IMR-90 (cell line): ENCODE measurements around the gene PPP1R1C. TPM values are rescaled to one million over a fixed set of nuclear protein-coding genes. Genes with fewer than 3 reads are reported as not detected.

ENCODE experiments used
- ATAC-seq: fragments of 200-7000 bp; cut with Tn5 transposase; 2 replicates; pipeline ENCODE4 v1.9.1; 2020; ENCODE audit warnings: low read depth, mild to moderate bottlenecking, moderate library complexity
- BruUV-seq: library from RNA; stranded (reverse); fragments of 400-500 nt; replicated peaks from 2 replicates; lab custom pipeline; 2021; lab: Mats Ljungman, UMichigan
- CTCF ChIA-PET: fragments of 300-600 bp; formaldehyde crosslinking; extraction: SDS; loops from one replicate; lab custom pipeline; 2021; ENCODE audit warnings: antibody characterized with exemption; lab: Yijun Ruan, JAX
- POLR2A ChIA-PET: fragments of 300-600 bp; sonication (Branson Sonifier 250); formaldehyde crosslinking; loops from one replicate; lab custom pipeline; 2022; ENCODE audit warnings: antibody characterized with exemption; ENCODE audit not compliant: unreplicated experiment; lab: Charles Lee
- DNase-seq: peaks from one replicate; pipeline ENCODE4 v3.0.0; 2013
- H2AFZ ChIP-seq: replicated peaks from 2 replicates; pipeline ENCODE3; 2013; ENCODE audit warnings: low read length, mild to moderate bottlenecking; ENCODE audit not compliant: poor library complexity
- H2AK5ac ChIP-seq: 2 replicates; pipeline ENCODE4 v1.6.1; 2013; ENCODE audit warnings: low read depth, low read length, inconsistent platforms
- H2AK9ac ChIP-seq: replicated peaks from 2 replicates; pipeline ENCODE3; 2013; ENCODE audit warnings: mild to moderate bottlenecking, low read depth, low read length, moderate library complexity; ENCODE audit not compliant: poor library complexity
- H2BK120ac ChIP-seq: 2 replicates; pipeline ENCODE4 v1.6.1; 2013; ENCODE audit warnings: low read depth, low read length, inconsistent platforms
- H2BK15ac ChIP-seq: 3 replicates; pipeline ENCODE4 v1.6.1; 2013; ENCODE audit warnings: low read depth, low read length, inconsistent platforms
- H2BK20ac ChIP-seq: 2 replicates; pipeline ENCODE4 v1.6.1; 2013; ENCODE audit warnings: low read depth, mild to moderate bottlenecking, inconsistent platforms, low read length, moderate library complexity
- H2BK5ac ChIP-seq: 2 replicates; pipeline ENCODE4 v1.6.1; 2013; ENCODE audit warnings: mild to moderate bottlenecking, low read depth, low read length, inconsistent platforms; ENCODE audit not compliant: poor library complexity, severe bottlenecking
- H3K14ac ChIP-seq: replicated peaks from 2 replicates; pipeline ENCODE4 v1.6.1; 2013; ENCODE audit warnings: low read depth, low read length, inconsistent platforms
- H3K18ac ChIP-seq: 2 replicates; pipeline ENCODE4 v1.6.1; 2013; ENCODE audit warnings: low read depth, low read length, control low read depth
- H3K23ac ChIP-seq: 2 replicates; pipeline ENCODE4 v1.6.1; 2013; ENCODE audit warnings: low read depth, low read length, inconsistent platforms
- H3K27ac ChIP-seq: 2 replicates; pipeline ENCODE4 v1.5.1; 2013; ENCODE audit warnings: mild to moderate bottlenecking, control low read depth, low read length; ENCODE audit not compliant: insufficient read depth
- H3K27me3 ChIP-seq: 2 replicates; pipeline ENCODE4 v1.6.1; 2013; ENCODE audit warnings: low read length; ENCODE audit not compliant: control insufficient read depth, insufficient read depth
- H3K36me3 ChIP-seq: 2 replicates; pipeline ENCODE4 v1.6.1; 2013; ENCODE audit warnings: low read length, mixed read lengths; ENCODE audit not compliant: control insufficient read depth, insufficient read depth
- H3K4ac ChIP-seq: 2 replicates; pipeline ENCODE4 v1.6.1; 2013; ENCODE audit warnings: low read depth, low read length, inconsistent platforms
- H3K4me1 ChIP-seq: 2 replicates; pipeline ENCODE4 v1.6.1; 2013; ENCODE audit warnings: low read length, mixed read lengths; ENCODE audit not compliant: control insufficient read depth, insufficient read depth
- H3K4me2 ChIP-seq: 2 replicates; pipeline ENCODE4 v1.6.1; 2013; ENCODE audit warnings: low read depth, mild to moderate bottlenecking, control low read depth, low read length, moderate library complexity
- H3K4me3 ChIP-seq: 2 replicates; pipeline ENCODE4 v1.5.1; 2013; ENCODE audit warnings: low read depth, mild to moderate bottlenecking, control low read depth, low read length, moderate library complexity; ENCODE audit not compliant: insufficient read depth
- H3K56ac ChIP-seq: 2 replicates; pipeline ENCODE4 v1.6.1; 2013; ENCODE audit warnings: low read length, inconsistent platforms; ENCODE audit not compliant: insufficient read depth; ENCODE audit errors: extremely low read depth
- H3K79me1 ChIP-seq, 2 experiments: 2 replicates each; pipeline ENCODE4 v1.6.1; 2013; ENCODE audit warnings: low read length in 2 of 2, inconsistent platforms in 1 of 2, low read depth in 1 of 2
- H3K9ac ChIP-seq: 2 replicates; pipeline ENCODE4 v1.6.1; 2013; ENCODE audit warnings: low read depth, low read length, control low read depth
- H3K9me1 ChIP-seq: 2 replicates; pipeline ENCODE4 v1.6.1; 2013; ENCODE audit warnings: low read length, inconsistent platforms; ENCODE audit not compliant: insufficient read depth
- H3K9me3 ChIP-seq: 2 replicates; pipeline ENCODE4 v1.6.1; 2013; ENCODE audit warnings: low read length; ENCODE audit not compliant: control insufficient read depth, insufficient read depth
- H4K20me1 ChIP-seq: 2 replicates; pipeline ENCODE4 v1.6.1; 2013; ENCODE audit warnings: low read length, inconsistent platforms; ENCODE audit not compliant: insufficient read depth
- H4K5ac ChIP-seq: 2 replicates; pipeline ENCODE4 v1.6.1; 2013; ENCODE audit warnings: mild to moderate bottlenecking, low read depth, low read length, control low read depth
- H4K8ac ChIP-seq, 2 experiments: 2 replicates each; pipeline ENCODE4 v1.6.1; 2013; ENCODE audit warnings: low read depth in 2 of 2, low read length in 2 of 2, control low read depth in 1 of 2, inconsistent platforms in 1 of 2
- H4K91ac ChIP-seq: 2 replicates; pipeline ENCODE4 v1.6.1; 2013; ENCODE audit warnings: low read depth, low read length, inconsistent platforms; ENCODE audit not compliant: insufficient read depth
- BHLHE40 ChIP-seq: fragments of 150-350 bp; IDR thresholded peaks from 2 replicates; pipeline ENCODE4 v1.6.1; 2016; ENCODE audit warnings: mild to moderate bottlenecking, low read depth, low read length
- FOS ChIP-seq: fragments of 150-350 bp; IDR thresholded peaks from 2 replicates; pipeline ENCODE4 v1.6.1; 2016; ENCODE audit warnings: low read depth, low read length
- MAFK ChIP-seq: IDR thresholded peaks from 2 replicates; pipeline ENCODE4 v1.6.1; 2012; ENCODE audit warnings: low read depth, low read length, improper control_type of control experiment
- MAZ ChIP-seq: IDR thresholded peaks from 2 replicates; pipeline ENCODE4 v1.6.1; 2012; ENCODE audit warnings: low read depth, mild to moderate bottlenecking, low read length, improper control_type of control experiment, moderate library complexity, borderline replicate concordance
- MXI1 ChIP-seq: IDR thresholded peaks from 2 replicates; pipeline ENCODE4 v1.6.1; 2012; ENCODE audit warnings: low read depth, mild to moderate bottlenecking, low read length, moderate library complexity, borderline replicate concordance
- POLR2A ChIP-seq: IDR thresholded peaks from 2 replicates; pipeline ENCODE4 v1.6.1; 2012; ENCODE audit warnings: mild to moderate bottlenecking, low read depth, low read length
- RAD21 ChIP-seq: IDR thresholded peaks from 2 replicates; pipeline ENCODE4 v1.6.1; 2012; ENCODE audit warnings: low read length, improper control_type of control experiment
- RCOR1 ChIP-seq: IDR thresholded peaks from 2 replicates; pipeline ENCODE4 v1.6.1; 2012; ENCODE audit warnings: mild to moderate bottlenecking, low read length, improper control_type of control experiment; ENCODE audit not compliant: insufficient replicate concordance
- RFX5 ChIP-seq: IDR thresholded peaks from 2 replicates; pipeline ENCODE4 v1.8.0; 2012; ENCODE audit warnings: low read depth, mild to moderate bottlenecking, low read length, moderate library complexity
- SMC3 ChIP-seq: fragments of 150-350 bp; IDR thresholded peaks from 2 replicates; pipeline ENCODE4 v1.6.1; 2016; ENCODE audit warnings: low read depth, mild to moderate bottlenecking, antibody characterized with exemption, low read length, moderate library complexity
- WGBS, 2 experiments: methylation state at CpG; one replicate each; pipeline versions ENCODE4 v1.1.5 to v1.1.7; 2013; ENCODE audit warnings: missing lambda C conversion rate in 2 of 2; ENCODE audit not compliant: insufficient read length in 1 of 2; ENCODE audit errors: extremely low coverage in 2 of 2; 5-methylcytosine and 5-hydroxymethylcytosine counted together
- dilution Hi-C: fragments of 300-500 bp; cut with HindIII; formaldehyde crosslinking; loops from one replicate; pipeline ENCODE4 v1.14.3; 2018; ENCODE audit warnings: low sequenced_read_pairs; ENCODE audit not compliant: unreplicated experiment
- in situ Hi-C: fragments of 300-500 bp; cut with MboI; formaldehyde crosslinking; loops from 3 replicates; pipeline ENCODE4 v1.14.3; 2019; ENCODE audit warnings: low sequenced_read_pairs, inconsistent platforms, mixed read lengths
- intact Hi-C: fragments of 100-400 bp; cut with micrococcal nuclease; formaldehyde crosslinking; loops from 2 replicates; pipeline ENCODE4 v1.10.0; 2022
- polyA plus RNA-seq, 3 experiments: library from polyadenylated mRNA; depleted of rRNA; stranded (reverse); fragments of >200 nt; gene quantifications; 2 replicates each; pipeline ENCODE4 v1.2.3, GENCODE V29; 2012; ENCODE audit warnings: low replicate concordance in 1 of 3
- total RNA-seq: library from RNA; depleted of rRNA; stranded (reverse); fragments of >200 nt; gene quantifications from 2 replicates; pipeline ENCODE4 v1.2.3, GENCODE V29; 2012
- TF ChIP-seq, protein P1 (sequence below): fragments of 150-350 bp; IDR thresholded peaks from 2 replicates; pipeline ENCODE4 v1.6.1; 2017; ENCODE audit warnings: mild to moderate bottlenecking, antibody characterized with exemption, low read length, low read depth

Gene PPP1R1C
- total and polyA plus RNA-seq, 2 of the 4 experiments (the other 2 are of a cell fraction) = 0.10 to 0.36 TPM

DNA sequence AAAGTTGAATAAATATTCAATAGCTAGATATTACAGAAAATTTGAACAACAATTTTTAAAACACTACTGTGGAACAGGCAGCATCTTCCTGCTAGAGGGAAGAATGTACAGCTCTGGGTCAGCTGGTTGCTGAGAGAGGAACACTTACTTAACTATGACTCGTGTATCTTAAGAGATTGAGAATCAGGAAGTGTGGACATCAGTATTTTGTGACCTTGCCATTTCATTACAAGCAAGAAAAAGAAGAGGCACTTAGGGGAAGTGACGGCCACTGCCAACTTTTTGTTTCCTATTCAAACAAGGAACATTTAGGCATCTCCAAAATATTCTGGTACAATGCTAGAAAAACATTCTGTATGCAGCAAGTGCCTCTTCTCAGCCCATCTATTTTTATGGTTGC is 48.2 kb upstream of the PPP1R1C start:
- ChIA-PET CTCF (interaction anchor here (0.6 to 1.4 kb wide), 3 partner anchors 17 to 744 kb away, joined by 3 to 4 read pairs (median 4); no protein-coding TSS in a partner anchor), POLR2A (no interaction called here)
- ATAC-seq = peak; percentile 83
- in situ Hi-C loops = no loop called here
- Histone ChIP-seq H3K27ac (no peak overlapping the region), H3K9me1 (no peaks in the 10 kb centered on the region; the same call in 1 of the 2 replicates), H3K9me3 (no peaks in the 10 kb centered on the region), H2AK9ac (no peak overlapping the region), H3K4me3 (no peak overlapping the region), H3K9ac (no peak overlapping the region), H4K91ac (no peak overlapping the region), H3K4ac (no peak overlapping the region), H4K20me1 (no peaks in the 10 kb centered on the region), H2BK5ac (no peak overlapping the region), H3K4me2 (no peak overlapping the region), H3K18ac (no peak overlapping the region), H3K36me3 (no peaks in the 10 kb centered on the region), H2BK120ac (no peak overlapping the region), H4K5ac (no peak overlapping the region), H4K8ac (no peak overlapping the region), H3K4me1 (no peaks in the 10 kb centered on the region), H3K14ac (no peak overlapping the region), H3K23ac (no peak overlapping the region), H3K79me1 (no peaks in the 10 kb centered on the region), H3K56ac (no peak overlapping the region), H3K27me3 (no peaks in the 10 kb centered on the region), H2AFZ (no peak overlapping the region), H2BK15ac (no peak overlapping the region), H2AK5ac (no peak overlapping the region), H2BK20ac (no peak overlapping the region)
- TF ChIP-seq RAD21 (no peak), SMC3 (no peak), POLR2A (no peak), FOS (no peak), MAZ (no peak), BHLHE40 (no peak), RCOR1 (no peak), MXI1 (no peak), RFX5 (no peak), MAFK (no peak)
- TF ChIP-seq, protein P1, sequence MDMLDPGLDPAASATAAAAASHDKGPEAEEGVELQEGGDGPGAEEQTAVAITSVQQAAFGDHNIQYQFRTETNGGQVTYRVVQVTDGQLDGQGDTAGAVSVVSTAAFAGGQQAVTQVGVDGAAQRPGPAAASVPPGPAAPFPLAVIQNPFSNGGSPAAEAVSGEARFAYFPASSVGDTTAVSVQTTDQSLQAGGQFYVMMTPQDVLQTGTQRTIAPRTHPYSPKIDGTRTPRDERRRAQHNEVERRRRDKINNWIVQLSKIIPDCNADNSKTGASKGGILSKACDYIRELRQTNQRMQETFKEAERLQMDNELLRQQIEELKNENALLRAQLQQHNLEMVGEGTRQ = no peak
- no CpG with 5 or more reads among the region's 2 CpGs for WGBS, 2 experiments
- dilution Hi-C loops = no loop called here
- DNase-seq = peak; percentile 61
- intact Hi-C loops = no loop called here
- no TSS peak for BruUV-seq
